HG03571 (cell line): Measurements from ENCODE around the gene RAP1GAP.
"Not testable (repeated sequence)": the region's sequence is repeated elsewhere in the genome, so short reads cannot be mapped to it uniquely, and the experiment has no call there.

ENCODE experiments used
- ATAC-seq: cut with Tn5 transposase; IDR thresholded peaks from one replicate; pipeline ENCODE4 v1.9.1; 2021; ENCODE audit not compliant: unreplicated experiment

The RAP1GAP gene

GRCh38 chr1:21680381-21680780 is 11.2 kb upstream of the RAP1GAP start:
- ATAC-seq: no peak

- ATAC-seq: no peak
These were observed 8.0 kb upstream of the RAP1GAP start for GRCh38 chr1:21677168-21677567.

GRCh38 chr1:21674957-21675356 is 5.8 kb upstream of the RAP1GAP start:
- ATAC-seq: no peak

DNA sequence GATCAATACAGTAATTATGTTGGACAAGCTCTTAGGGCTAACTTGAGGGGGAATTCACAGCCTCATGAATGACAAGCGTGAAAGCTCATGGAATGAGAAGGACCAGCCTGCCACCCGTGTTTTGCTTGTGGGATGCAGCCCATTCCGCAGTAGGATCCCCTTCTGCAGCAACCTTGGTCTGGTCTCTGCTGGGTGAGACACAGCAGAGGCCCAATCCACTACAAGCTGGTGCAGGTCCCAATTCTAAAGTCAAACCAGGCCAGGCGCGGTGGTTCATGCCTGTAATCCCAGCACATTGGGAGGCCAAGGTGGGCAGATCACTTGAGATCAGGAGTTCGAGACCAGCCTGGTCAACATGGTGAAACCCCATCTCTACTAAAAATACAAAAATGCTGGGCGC is 4.7 kb upstream of the RAP1GAP start:
- ATAC-seq: not testable (repeated sequence)

DNA sequence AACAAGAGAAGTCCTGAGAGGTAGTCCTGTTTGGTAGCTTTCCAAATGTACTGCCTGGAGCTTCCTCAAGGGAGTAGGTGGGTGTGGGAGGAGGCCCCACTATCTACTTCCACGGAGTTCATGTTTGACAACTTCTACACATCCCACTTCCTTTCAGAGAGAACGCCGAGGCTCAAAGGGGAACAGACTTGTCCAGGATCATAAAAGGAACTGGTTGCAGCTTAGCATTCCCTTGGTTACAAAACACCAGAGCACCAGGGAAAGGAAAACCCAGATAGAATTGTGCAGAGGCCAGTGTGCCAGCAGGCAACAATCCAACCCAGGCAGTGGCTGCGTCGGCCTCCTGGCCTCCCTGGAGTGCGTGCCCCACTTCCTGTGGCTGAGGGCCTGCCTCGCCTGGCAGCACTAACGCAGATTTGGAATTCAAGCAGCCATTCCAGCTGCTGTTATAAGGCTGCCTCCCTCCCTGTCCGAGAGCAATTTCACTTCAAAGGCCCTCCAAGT is 4.2 kb upstream of the RAP1GAP start:
- ATAC-seq: no peak

- no peak for ATAC-seq
These were observed 3.5 kb upstream of the RAP1GAP start for GRCh38 chr1:21672478-21673276.

- no peak for ATAC-seq
These were observed 2.8 kb upstream of the RAP1GAP start for GRCh38 chr1:21671915-21672314.

- ATAC-seq: no peak
These were observed 2.1 kb upstream of the RAP1GAP start for GRCh38 chr1:21670956-21671902.

- ATAC-seq: no peak
These were observed 1.1 kb upstream of the RAP1GAP start for GRCh38 chr1:21670059-21670881.

GRCh38 chr1:21668951-21669257 is 253 bp downstream of the RAP1GAP start:
- no peak for ATAC-seq

DNA sequence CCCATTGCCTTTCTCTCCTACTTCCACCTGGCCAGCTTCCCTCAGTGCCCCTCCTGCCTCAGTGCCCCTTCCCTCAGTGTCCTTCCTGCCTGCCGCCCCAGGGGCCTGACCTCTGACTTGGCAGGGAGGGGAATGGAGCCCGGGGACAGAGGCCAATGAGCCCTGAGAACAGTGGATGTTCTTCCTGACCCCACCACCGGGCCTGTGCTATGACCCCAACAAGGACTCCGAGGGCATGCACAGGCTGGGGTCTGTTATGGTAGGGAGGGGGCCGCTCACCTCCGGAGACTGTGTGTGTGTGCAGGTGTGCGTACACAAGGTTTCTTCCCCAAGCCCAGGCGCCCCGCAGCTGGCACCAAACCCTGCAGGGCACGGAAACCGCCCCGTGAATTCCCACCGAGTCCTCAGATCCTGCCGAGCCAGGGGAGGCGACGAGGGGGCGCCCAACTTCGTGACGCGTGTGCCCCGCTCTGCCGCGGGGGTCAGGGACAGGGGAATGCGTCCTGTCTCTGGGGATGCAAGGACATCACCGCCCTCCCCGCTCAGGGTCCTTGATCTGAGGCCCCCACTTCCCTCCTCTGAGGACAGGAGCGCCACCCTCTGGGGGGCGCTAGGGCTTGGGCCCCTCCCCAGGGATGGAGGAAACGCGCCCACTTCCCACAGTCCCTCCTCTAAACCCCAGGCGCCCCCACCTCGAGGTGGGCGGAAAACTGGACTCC is 766 bp downstream of the RAP1GAP start:
- ATAC-seq: no peak

- ATAC-seq: no peak
These were observed 1.6 kb downstream of the RAP1GAP start for GRCh38 chr1:21667348-21668231.

DNA sequence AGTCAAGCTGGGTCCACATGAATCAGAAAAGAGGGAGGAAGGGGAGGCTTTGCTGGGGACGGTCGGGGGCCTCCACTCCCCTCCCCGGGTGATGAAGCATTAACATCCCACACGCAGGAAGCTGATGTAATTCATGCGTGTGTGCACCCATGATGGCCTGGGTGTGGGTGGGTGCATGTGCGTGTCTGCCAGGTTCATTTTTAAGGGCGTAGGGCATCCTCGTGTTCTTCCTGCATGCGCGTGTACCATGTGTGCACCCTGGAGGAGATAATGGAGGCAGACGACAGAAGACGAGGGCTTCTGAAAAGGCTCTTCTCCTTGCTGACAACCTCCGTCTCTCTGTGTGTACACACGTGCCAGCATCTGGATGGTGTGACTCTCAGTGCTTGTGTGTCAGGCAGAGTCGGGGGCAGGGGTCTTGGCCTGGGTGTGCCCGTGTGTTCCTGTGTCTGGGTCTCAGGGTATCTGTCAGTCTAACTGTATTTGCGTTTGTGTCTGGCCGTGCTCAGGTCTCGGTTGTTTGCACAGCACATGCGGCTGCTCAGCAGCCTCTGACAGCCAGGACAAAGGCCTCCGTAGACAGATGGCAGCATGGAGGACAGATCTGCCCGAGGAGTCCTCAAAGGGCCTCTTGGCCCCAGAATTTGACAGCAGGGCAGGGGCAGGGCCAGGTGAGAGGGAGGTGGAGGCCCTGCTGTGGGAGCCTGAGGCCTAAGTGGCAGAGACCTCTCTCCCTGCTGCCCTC is 2.4 kb downstream of the RAP1GAP start:
- no peak for ATAC-seq

- ATAC-seq: no peak
These were observed 3.2 kb downstream of the RAP1GAP start for GRCh38 chr1:21665711-21666575.

DNA sequence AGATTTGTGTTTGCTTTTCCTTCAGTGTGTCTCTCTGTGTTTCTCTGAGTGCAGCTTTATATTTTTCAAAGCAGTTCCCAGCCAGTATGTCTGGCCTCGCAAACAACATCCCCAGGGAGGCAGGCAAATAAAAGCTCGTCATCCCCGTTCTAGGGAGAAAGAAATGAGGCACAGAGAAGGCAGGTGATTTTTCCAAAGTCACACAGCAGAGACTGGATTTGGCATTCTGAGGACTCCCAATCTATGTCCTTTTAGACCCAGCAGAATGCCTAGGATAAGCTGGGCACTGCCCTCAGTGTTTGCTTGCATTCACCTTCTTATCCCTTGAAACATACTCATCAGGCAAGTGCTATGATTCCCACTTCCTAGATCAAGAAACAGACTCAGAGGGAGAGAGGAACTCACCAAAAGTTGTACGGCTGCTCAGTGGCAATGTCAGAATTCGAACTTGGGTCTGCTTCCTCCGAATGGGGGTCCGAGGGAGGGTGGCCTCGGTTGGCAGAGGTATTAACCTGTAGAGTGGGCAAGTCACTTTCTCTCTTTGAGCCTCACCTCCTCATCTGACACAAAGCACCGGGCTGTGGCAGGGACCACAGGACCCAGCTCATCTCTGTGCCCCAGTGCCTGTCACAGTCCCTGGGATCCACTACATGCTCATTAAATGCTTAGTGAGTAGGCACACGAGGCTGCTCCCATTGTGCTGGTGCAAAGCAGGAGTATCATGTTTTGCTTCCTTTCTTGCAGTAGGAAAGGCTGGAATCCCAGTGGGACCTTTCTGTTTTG is 4.2 kb downstream of the RAP1GAP start:
- no peak for ATAC-seq

GRCh38 chr1:21663951-21664805 is 5.0 kb downstream of the RAP1GAP start:
- ATAC-seq: no peak
